ENCODE data around the gene TRABD2B.

Gene TRABD2B

GRCh38 chr1:47711184-47711847, 285.9 kb downstream of the TRABD2B start:
- no peak overlapping the region for H3K4me2 ChIP-seq (ENCODE audit: low read depth, low read length, poor library complexity, severe bottlenecking)
- no peak overlapping the region for H2AFZ ChIP-seq (ENCODE audit: low read depth, low read length, severe bottlenecking)

More at GRCh38 chr1:47711184-47711847, 285.9 kb downstream of the TRABD2B start:
- Histone ChIP-seq H3K27ac (ENCODE audit: low read depth, low read length) (no peak overlapping the region), H3K9ac (ENCODE audit: low read length) (no peak overlapping the region), H3K36me3 (ENCODE audit: low read length) (no peaks in the 10 kb centered on the region), H4K20me1 (ENCODE audit: low read depth, low read length) (no peaks in the 10 kb centered on the region), H3K9me3 (ENCODE audit: insufficient read depth, low read length) (no peaks in the 10 kb centered on the region), H3K27me3 (ENCODE audit: low read length) (no peaks in the 10 kb centered on the region), H3K79me2 (ENCODE audit: insufficient read depth, low read length) (no peaks in the 10 kb centered on the region), H3F3A (ENCODE audit: insufficient read depth) (no peaks in the 10 kb centered on the region), H3K4me3 (ENCODE audit: insufficient read depth, low read length, poor library complexity, severe bottlenecking) (no peak overlapping the region), H3K9me2 (replicated peaks; ENCODE audit: insufficient read depth, low read length) (no peaks in the 10 kb centered on the region)
- TF ChIP-seq EZH2phosphoT487 (conservative IDR thresholded peaks at IDR 0.05; ENCODE audit: low read length), result no peak
- TF ChIP-seq CTCF (IDR thresholded peaks at IDR 0.05; ENCODE audit: insufficient read depth, low read length, poor library complexity, severe bottlenecking), result no peak
